Kidney capillary endothelial cell (primary cell): ENCODE results near the gene RAB28.

ENCODE experiments used
- DNase-seq: peaks from one replicate; pipeline ENCODE4 v3.0.0-alpha.2; 2018; ENCODE audit warnings: low spot score

Gene RAB28

DNA sequence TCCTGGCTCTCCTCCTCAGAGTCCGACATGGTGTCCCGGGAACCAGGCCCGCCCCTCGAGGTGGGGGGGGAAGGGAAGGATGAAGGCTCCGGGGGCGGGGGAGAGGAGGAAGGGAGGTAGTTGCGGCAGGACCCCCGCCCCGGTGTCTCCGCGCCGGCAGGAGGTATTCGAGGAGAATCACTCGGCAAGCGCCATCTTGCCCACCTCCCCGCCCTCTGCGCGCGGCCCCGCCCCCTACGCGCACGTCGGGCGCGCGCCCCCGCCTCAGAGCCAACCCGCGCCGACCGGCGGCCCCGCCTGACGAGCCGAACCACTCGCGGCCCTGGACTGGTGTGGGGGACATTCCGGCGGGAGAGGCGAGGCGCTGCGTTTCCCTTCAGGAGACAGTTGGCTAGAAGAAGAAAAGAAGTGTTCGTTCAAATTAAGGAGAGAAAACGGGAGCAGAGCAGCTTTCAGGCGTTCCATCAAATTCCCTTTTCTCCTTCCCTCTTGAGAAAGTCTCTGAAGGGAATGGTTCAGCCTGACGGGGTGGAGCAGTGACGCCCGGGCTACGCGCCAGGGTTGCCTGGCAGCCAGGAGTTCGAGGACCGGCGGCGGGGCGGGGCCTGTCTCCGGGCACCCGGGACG is at the start of gene RAB28:
Gene RAB28, minus strand, starts transcription at position 219 of the 627 bp plus-strand sequence.
- peak; percentile 86 for DNase-seq

DNA sequence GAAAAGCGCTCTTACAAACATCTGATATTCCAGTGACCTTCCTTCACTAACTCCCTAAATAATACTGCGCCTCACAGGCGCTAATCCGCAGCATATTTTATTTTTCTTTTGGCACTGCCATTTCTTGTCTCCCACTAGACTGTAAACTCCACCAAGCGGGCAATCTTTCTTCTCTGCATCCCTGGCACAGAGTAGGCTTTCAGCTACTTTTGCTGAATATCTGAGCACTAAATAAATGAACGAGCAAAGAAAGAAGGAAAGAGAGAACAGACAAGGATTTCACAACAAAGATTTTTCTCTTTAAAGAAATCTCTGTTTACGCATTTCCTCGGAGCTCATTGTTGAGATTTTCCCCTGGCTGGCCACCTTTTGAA is 47.5 kb upstream of the RAB28 start:
- no peak for DNase-seq

DNA sequence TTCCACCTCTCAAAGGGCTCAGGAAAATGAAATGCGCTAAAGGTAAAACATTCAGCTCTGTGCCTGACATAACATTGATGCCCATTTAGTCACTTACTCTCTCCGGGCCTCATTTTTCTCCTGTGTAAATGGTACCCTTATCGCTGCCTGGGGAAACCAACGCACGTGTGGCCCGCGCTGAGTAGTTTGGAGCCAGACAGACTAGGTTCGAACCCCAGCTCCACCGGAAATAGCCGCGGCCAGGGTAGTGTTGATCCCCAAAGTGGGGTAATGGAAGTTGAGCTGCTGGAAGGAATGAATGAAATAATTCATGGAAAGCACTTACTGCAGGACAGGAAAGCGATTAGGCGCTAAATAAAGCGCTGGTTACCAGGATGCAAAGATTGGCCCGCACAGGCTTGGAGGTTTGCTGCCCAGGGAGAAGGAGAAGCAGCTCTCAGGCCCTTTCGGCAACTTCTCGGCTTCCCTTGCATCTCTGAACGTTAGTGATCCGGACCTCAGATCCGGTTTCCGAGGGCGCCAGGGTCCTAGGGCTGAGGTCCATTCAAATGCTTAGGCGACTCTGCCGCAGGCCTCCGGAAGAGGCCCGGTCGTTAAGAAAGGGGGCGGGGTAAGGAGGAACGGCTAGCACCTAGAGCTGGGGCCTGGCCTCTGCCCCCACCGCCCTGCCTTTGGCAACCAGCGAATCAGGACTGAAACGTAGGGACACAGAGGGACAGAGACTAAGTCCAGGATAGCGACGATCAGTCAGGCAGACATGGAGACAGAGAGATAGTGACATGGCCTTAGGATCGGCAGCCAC is 46.9 kb upstream of the RAB28 start:
- no peak for DNase-seq

DNA sequence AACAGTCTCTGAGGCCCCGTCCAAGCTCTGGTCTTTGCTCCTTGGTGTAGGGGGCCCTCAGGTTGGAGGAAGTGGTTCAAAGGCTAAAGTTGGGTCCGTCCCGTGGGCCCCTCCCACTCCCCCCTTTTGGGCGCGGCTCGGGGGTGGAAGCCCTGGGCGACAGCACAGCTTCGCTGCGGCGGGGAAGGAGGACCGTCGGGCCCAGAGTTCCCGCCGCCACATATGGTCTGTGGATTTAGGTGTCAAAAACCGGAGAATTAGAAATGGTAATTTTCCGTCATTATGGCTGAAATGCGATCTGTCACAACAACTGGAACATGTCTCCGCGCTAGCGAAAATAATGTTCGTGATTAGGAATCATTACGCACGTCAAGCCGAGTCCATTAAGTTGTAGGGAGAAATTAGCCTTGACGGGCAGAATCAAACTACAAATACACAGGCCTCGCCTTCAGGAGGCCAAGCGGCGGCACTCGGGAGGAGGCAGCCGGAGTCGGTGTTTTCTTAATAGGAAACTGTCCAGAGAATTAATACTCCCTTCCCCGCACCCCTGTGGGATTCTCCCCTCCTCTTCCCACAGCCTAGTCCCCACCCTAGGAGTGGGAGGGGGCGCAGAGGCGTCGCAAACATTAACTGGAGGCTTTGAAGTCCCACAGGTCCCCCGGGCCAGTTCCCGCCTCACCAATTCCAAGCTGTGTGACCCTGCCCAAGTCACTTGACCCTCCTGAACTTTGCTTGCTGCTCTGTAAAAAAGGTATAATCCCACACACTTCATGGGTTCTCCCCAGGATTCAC is 45.2 kb upstream of the RAB28 start:
- no peak for DNase-seq

DNA sequence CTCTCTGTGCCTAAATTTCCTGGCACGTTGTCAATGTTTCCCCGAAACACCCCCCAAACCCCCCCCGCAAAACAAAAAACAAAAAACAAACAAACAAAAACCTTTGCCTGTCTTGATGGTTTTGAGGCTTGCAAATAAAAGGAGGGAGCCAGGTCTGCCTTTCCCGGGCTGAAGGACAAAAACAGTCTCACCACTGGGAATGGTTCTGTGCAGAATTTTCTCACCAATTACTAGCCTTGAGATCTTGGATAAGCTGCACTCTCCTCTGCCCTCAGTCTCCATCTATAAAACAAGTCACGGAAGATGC is 44.6 kb upstream of the RAB28 start:
- DNase-seq = no peak

DNA sequence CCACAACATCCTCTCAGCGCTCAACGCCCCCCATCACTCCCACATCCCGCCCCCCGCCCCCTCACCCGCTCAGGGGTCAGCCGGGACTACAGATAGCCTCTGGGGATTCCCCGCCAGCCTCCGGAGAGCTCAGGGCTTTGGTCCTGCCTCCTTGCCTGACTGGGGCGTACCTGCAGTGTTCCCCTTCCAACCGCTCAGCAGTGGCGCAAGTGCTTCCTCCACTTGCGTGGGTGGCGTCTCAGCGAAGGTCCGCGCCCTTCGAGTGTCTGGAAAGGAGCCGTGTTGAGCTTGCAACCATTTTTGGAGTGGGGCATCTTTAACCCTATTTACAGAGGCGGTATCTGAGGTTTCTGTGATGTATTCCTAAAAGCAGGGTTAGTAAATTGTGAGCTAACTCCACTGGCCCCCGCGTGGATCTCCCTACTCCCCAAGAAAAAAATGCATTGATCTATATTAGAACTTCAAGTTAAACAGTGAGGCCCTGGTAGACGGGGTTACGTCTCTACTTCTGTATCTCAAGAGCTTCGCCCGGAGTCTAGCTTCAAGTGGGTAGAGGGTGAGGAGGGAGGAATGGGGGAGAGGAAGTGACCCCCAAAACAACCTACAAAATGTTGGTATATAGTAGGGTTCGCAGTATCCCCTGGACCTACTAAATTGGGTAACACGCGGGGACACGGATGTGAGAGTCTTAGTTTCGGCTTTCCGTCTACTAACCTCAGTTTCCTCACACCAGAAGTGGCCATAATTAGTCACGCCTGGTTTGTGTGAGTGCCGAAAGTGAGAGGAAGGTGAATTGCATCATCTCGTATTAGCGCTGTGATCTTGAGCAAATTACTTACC is 44.1 kb upstream of the RAB28 start:
- no peak for DNase-seq

DNA sequence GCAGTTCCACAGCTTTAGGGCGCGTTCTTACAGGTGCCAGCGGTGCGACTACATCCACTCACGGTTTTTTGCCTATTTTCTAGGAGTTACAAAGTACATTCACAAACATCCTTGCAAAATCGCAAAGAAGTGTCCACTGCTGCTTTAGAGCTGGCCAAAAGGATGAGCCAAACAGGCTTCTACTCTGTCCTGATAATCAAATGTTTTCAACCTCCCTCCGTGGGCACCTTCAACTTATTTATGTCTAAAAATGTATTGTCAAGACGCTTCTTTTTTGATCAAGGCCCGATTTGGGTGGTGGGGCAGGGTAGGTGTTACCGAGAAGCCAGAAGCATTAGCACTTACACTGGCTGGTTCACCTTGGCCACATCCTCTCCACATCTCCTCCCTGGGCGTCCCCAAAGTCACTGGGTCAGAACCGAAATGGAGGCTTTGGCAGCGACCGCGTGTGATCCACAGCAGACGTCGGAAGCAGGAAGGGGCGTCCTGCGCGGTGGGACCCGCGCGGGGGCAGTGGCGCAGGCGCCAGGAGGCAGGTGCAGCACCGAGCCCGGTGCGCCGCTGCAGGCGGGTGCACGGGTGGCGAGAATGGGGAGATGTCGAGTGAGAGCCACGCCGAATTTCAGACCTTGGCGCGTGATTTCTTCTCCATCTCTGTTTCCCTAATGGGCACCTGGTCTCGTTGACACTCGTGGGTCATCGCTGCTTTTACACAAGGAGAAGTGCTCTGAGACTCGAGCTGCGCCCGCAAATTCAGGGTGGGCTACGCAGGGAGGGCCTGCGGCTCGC is 43.2 kb upstream of the RAB28 start:
- DNase-seq = no peak

DNA sequence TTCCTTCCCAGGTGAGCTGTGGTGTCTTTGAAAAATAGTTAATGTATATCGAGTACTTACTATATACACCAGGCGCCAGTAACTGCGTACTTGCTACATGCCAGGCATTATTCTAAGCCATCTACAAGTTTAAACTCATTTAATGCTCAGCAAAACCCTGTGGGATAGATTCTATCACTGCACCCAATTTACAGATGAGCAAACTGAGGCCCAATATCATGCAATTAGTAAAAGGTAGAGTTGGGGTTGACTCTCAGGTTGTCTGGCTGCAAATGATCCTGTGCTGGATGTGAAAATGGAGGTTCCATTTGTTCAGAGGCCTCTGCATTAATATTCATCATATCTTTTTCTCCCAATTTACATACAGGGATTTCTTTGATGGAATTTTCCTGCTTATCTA is 42.5 kb upstream of the RAB28 start:
- DNase-seq = no peak

DNA sequence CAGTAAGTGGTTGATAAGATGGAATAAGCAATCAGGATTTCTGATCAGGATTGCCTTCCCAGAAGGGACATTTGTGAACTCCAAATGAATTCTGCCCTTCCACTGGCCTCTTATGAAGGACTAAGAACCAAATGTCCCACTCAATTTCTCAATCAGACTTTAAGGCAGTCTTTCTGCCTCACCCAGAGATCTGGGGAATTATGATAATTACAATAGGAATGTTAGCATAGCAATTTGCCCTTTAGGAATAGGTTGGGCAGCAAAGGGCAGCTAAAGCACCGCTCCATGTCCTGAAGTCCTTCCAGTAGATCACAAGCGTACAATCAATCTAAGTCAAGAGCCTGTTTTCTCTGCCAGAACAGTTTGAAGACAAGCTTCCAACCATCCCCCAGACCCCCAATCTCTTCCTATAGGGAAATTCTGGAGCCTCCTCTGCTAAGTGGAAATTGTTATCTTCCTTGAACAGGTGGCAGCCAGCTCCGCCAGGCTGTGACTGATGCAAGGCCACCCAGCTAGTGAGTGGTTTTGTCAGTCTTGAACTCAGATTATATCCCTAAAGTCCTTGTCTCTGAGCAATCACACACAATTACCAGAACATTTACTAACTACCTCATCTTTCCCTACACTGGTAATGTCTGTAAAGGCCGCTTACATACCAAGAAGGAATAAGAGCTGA is 41.6 kb upstream of the RAB28 start:
- no peak for DNase-seq

DNA sequence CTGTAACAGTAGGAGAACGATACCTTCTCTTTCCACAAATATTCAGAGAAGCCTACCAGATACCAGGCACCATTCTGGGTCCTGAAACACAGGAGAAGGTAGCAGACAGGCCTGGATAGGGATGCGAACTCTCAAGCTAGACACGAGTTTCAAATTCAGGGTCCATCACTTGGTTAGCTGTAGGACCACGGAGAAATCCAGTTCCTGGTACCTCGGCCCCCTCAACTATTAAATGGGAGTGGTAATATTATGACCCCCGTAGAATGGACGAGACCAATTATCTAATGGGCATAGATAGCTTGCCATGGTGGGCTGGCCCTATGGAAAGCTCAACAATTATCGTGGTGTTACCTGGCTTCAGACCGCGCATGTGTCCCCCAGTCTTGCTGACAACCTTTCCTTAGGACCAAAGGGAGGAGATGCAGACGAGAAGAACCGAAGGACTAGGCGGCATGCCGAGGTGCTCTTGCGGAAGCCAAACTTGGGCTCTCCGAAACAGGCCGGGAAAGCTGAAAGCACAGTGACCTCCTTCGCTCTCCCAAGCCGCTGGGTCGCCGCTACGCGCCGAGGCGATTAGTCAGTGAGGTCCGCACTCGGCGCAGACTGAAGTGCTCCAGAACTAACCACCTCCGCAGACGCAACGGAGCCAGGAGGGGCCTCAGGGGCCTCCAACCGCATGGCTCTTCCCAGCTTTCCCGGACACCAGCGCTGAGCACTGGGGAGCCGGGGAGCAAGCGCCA is 40.5 kb upstream of the RAB28 start:
- DNase-seq = no peak

DNA sequence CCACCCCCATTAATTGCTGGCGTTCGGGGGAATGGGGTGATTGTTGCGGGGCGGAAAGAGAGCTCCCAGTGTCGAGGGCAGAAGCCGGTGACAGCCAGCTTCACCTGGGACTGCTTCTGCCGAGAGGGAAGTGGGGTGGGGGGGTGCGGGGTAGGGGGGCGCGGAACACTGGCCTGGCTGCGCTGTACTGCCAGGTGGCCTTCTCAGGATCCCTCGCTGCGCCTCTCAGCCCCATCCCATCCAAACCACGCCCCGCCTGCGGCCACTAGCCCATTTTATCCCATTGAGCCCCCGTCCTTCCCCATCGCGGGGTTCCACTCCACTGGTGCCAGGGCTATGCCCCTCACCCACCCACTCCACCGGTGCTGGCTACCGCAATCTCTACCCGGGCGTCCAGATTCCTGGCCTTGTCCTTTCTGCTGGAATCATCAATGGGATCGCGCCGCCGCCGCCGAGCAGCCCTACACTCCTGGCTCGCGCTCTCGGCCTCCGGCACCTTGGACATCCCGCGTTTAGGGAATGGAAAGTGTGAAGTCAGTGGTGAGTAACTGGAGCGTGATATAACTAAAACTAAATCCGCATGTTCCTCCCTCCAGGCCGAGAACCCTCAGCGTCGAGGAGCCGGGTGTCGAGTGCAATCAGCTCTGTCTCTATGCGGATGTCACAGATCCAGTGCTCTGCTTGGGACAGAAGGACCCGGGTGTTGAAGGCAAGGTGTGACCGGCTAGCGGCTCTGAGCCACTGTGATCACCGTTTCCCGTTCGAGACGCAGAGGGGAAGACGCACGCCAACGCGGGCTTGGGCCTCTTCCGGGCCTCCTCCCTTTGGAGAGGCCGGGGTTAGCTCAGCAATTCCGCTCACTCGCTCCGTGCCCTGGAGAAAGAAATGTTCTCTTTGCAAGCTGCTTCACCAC is 39.7 kb upstream of the RAB28 start:
- no peak for DNase-seq

DNA sequence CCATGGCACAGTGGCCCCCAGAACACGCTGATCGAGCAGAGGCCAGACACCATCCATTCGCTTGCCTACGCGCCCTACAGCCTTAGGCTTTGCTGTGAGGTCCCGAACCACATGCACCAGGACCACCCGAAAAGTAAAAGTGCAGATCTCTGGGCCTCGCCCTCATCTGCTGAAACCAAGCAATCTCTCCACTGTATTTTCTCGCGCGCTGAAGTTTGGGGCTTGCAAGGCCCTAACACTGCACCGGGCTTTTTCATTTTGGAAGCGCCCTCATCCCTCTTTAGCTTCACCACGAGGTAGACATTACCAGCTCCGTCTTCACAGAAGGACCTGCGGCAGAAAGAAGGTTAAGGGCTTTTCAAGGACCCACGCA is 39.0 kb upstream of the RAB28 start:
- no peak for DNase-seq

DNA sequence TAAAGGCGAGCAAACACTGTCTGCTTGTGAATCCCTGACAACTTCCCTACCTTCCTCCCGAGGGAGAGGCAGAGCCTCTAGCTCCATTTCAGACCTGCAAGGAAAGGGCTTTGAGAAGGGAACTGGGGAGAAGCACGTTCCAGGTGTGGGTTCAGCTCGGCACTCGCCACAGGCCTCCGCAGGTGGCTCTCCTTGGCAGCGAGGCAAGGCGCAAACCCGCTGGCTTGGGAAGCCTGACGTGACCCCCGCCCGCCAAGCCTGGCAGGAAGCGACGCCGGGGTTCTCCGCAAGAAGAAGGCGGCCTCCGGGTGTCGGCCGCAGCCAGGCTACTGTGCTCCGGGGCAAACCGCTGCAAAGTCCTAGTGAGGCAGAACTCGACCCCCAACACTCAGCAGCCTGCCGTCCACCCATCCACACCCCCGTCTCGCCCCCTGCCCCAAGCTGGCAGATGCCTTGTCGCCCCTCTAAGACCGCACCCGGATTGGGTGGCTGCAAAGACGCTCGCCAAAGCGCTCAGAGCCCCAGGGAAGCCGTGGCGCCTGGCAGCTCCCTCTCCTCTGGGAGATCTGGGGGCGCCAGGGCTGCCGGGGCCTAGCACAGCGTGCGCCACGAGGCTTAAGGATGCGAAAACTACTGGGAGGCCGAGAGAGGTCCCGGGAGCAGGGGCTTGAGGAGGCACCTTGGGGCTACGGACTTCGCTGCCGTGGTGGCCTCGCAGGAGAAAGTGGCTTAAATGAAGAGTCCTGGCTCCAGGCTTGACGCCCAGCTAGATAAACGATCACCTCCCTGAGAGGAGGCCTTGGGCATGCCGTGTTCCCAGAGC is 38.4 kb upstream of the RAB28 start:
- DNase-seq = no peak

DNA sequence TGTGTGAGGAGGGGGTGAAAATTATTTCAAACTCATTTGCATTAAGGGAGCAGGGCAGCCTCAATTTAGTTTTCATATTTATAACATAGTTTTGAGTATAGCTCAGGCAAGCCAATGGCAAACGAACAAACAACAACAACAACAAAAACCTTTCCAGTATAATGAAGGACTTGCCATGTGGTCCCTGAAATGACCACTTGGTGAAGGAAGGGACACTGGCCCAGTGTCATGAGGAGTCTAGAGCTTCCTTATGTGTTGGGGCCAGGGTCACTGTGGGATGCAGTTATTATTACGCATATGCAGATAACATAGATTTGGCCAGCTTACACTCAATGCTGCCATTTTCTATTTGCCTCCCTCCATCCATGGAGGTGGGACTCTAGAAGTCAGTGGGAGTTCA is 36.9 kb upstream of the RAB28 start:
- no peak for DNase-seq

DNA sequence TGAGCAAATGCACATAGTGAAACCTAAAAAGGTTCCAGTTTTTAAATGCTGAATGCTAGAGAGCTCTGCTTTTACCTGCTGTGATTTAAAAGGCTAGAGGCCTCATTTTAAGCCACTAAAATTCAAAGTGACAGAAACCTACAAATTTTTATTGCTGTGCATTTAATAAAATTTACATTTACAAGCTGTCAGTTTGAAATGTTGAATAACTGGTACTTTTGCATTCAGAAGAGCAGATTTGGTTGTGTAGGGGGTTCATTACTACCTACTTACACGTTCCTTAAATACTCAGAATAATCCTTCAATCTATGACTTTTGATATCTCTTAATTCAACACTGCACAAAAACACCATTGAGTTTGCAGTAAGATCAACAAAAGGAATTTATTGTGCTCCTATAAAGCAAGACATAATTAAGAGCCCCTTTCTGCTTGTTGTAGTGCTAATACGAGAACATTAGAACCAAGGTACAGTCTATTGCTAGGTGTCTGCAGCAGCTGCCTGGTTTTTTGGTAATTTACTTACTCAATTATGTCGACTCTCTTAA is 32.2 kb upstream of the RAB28 start:
- no peak for DNase-seq

DNA sequence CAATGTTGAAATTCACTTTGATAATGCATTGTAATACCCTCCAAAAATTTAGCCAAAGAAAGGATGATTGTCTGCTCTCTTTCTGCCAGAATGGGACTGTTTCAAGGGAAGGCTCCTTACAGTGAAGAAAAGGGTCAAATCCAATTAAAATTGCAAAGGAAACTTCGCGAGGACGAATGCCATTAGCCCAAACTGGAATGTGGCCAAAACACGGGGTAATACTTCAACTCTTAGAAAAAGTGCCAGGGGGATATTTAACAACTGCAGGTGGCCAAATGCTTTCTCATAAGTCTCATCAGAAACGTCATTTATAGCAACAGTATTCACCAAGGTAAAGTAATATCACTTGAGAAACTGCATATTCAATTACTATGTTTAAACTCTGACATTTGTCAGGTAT is 31.1 kb upstream of the RAB28 start:
- no peak for DNase-seq

DNA sequence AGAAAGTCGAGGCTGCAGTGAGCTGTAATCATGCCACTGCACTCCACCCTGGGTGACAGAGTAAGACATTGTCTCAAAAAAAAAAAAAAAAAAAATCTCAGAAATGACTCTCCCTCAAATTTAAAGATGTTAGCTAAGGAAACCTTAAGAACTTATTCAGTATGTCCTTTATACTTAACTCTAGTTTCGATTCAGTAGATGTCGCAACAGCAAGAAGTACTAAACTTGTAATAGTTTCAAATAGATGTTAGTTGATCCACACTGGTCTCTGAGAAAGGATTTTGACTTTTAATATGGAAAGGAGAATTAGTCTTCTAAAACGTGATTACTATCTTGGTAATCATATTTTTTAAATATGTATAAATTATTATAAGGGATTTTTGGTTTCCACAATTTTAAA is 30.6 kb upstream of the RAB28 start:
- no peak for DNase-seq

DNA sequence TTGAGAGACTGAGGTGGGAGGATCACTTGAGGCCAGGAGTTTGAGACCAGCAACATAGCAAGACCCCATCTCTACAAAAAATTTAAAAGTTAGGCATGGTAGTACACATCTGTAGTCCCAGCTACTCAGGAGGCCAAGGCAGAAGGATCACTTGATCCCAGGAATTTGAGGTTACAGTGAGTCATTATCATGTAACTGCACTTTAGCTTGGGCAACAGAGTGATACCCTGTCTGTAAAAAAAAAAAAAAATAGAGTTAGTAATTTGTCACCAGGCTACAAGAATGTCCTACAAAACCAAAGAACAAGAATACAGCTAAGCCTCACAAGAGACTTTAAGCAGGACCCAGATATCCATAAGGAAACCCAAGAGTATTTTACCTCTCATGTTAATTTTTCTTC is 27.0 kb upstream of the RAB28 start:
- no peak for DNase-seq
